NCI-H1417 treated with DMSO at 0.1 percent for 48 hours (cell line): Measurements from ENCODE around the gene CYB5R3.

Experiments used
- DNase-seq: peaks from one replicate; lab custom pipeline; 2025; lab: John Stamatoyannopoulos, UW

CYB5R3 gene

DNA sequence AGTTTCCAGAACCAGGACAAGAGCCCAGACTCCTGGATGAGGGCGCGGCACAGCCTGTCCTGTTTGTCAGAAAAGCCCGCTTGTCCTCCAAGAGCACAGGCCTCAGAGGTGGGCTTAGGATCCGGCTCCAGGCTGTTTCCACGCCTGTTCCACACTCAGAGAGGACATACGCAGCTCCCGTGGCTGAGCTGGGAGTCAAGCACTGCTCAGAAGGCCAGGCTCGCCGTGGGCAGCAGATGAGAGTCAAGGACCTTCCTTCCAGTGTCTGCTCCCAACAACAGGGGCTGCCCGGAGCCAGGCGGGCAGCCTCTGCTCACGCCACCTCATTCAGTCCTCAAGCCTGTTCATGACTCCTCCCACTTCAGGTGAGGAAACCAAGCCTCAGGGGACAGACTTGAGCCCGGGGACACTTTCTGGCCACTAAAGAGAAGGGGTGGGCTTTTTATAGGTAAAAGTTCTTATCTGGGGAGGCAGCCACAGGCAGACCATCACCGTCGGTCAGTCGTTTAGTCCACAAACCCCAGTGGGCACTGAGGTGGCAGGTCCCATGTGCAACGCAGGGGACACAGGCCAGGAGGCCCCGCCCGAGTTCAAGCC is 3.8 kb downstream of the CYB5R3 start:
- DNase-seq = no peak

DNA sequence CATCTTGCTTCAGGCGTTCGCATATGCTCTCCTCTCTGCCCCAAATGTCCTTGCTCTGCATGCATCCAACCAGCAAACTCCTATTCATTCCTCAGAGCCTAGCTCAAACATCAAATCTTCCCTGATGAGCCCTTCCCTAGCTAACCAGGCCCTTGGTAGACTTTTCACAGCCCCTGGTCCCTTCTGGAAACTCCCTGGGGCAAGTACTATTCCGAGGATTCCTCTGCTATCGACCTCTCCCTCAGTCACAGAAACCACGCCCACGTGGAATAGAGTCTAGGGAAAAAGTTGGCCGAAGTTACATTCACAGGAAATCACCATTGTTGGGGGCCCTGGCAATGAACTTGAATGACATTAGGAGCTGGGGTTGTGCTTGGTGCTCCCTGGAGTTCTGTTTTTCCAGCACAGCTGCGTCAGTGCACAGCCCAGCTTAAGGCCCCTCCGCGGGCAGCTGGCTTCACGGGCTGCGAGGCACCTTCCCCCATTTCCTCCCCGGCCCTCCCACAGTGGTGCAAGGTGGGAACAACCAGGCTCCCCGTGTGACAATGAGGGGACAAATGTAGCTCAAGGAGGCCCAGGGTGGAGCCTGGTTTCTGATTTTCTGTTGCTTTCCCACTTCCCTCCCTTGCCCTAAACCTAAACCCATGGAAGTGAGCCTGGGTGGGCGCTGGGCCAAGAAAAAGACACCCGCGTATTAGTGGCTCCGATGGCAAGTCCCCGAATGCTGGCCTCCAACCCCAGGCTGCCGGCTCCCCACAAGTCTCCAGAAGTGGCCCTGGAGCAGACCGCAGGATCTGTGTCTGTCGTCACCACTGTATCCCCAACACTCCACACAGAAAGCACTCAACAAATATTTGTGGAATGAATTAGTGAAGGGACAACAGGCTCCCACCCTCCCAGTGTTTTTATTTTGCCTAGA is 4.5 kb downstream of the CYB5R3 start:
- no peak for DNase-seq

DNA sequence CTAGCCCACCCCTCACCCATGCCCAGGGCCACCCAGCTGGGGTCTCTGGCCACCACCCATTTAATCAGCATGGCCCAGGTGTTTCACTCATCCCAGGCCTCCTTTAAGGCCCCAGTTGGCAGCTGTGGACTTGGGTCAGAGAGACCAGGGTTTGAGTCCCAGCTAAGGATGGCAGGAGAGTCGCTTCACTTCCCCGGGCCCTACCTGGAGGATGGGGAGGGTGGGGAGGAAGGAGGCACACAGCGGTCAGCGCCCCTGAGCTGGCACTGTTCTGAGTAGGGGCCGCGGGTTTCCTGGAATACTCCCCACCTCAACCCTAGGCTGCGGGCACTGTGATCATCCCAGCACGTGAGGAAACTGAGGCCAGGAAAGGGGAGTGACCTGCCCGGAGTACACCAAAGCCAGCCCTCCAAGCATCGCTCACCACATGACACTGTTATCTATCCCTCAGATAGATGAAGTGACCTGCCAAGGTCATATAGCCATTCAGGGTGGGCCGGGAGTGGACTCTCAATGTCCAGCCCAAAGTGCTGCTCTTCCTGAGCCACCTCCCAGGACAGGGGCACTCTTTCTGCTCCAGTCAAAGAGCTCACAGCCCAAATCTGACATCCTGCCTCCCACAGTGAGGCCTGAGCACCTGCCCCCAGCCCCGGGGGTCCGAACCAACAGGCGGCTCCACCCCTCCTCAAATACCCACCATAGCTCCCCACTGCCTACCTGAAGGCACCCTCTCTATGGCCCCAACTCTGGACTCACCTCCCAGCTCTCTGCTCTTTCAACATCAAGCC is 5.4 kb downstream of the CYB5R3 start:
- DNase-seq = no peak

DNA sequence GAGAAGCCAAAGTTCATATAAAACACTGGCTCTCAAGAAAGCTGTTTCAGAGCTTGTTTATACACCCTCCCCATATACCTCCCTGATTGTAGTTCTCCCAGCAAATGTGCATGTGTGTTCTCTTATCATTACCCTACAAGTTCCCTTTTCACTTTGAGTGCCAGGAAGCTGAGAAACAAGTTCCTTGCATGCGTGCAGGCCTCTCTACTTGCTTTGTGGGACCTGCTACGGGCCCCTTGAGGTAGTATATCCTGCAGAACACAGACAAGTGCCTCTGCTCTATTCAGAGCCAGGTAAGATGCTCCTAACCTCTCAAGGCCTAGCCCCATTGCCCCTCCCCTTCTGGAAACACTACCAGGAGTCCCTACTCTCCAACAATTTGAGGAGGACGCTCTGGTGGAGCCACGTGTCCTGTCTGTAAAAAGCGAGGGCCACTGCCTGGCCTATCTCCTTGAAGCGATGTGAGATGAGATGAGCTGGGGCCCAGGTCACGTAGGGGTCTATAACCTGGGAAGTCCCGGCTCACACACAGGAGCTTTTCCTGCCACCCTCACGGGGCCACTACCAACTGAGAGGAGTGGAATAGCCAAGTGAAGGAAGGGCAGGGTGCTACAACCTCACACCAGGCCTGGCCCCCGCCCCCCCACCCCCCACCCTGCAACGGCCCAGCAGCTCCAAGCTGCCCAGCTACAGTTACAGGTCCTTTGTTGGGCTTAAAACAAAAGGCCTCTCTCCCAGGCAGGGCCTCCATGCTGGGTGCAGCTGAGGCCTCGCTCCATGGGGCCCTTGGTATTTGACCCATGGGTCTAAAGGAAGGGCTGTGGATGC is 6.2 kb downstream of the CYB5R3 start:
- DNase-seq = no peak

DNA sequence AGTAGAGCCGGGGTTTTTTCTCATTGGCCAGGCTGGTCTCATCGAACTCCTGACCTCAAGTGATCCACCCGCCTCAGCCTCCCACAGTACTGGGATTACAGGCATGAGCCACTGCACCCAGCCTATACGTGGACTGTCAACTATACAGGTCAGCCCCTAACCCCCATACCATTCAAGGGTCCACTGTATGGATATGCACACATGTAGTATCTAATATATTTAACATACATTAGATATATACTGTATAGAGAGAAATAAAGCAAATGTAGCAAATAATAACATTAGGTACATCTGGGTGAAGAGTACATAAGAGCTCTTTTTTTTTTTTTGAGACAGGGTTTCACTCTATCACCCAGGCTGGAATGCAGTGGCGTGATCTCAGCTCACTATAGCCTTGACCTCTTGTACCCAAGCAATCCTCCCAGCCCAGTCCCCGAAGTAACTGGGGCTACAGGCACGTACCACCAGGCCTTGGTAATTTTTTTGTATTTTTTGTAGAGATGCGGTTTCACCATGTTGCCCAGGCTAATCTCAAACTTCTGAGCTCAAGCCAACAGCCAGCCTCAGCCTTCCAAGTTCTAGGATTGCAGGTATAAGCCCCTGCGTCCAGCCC is 7.3 kb downstream of the CYB5R3 start:
- DNase-seq = no peak

DNA sequence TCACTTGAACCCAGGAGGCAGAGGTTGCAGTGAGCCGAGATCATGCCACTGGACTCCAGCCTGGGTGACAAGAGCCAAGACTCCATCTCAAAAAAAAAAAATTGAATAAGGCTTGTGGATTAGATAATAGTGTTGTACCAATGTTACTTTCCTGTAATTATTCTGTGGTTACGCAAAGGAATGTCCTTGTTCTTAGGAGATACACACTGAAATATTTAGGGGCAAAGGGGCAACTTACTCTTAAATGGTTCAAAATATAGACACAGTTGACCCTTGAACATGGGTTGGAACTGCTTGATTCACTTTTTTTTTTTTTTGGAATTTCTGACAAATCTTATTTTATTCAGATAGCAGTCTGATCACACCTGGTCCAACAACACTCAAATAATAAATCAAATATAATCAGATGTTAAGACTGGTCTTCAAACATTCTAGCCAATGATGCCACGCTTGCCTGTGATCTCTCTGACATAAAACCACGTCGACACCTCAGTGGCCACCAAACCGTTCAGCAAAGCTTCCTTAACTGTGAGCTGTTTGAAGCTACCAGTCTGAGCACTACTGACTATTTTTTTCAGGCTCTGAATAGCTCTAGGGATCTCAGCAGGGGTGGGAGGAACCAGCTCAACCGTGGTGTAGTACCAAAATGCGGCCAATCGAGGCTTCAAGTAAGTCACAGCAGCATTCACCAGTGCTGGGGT is 9.5 kb downstream of the CYB5R3 start:
- DNase-seq = no peak

DNA sequence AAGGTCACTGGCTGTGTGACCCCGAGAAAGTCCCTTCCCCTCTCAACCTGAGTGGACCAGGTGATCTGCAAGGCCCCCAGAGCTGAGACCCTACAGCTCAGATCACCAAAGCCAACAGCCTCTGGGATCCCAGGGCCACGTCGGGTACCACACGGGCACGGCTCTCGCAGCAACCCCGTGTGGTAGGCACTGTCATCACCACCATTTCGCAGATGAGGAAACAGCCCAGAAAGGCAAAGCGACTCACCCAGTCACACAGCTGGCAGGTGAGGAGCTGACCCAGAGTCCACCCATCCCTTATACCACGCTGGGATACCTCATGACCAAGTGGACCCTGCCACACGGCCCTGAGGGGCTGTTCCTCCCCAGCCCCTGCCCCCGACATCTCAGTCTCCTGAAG is 11.6 kb downstream of the CYB5R3 start:
- no peak for DNase-seq

DNA sequence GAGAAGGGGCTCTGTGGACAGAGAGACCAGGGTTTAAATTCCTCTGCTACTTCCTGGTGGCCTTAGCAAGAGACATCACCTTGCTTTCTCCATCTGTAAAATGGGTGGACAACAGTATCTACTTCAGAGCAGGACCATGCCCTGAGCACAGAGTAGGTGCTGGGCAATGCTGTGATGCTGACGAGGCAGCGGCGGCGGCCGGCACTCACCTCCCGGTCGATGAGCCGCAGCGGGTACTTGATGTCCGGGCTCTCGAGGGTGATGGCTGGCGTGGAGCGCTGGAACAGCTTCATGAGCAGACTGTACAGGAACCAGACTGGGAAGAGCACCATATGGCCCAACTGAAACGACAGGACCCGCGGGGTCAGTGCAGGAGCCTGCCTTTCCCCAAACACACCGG is 12.7 kb downstream of the CYB5R3 start:
- no peak for DNase-seq

DNA sequence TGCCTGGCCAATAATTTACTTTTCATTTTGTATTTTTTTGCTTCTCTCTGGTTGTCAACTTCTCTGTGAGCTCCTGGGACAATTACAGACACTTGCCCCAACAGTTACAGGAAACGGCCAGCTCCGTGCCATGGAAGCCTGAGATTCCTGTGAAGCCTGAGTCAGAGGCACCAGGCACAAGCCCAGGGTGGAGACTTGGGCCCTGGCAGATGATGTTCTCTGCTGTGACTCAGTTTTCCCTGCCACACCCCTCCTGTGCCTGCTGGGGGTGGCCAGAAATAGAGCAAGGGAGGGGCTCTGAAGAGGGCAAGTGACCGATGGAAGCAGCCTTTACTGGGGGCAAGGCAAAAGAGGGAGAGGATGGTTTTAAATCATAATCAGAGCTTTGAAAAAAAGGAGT is 13.7 kb downstream of the CYB5R3 start:
- DNase-seq = no peak

DNA sequence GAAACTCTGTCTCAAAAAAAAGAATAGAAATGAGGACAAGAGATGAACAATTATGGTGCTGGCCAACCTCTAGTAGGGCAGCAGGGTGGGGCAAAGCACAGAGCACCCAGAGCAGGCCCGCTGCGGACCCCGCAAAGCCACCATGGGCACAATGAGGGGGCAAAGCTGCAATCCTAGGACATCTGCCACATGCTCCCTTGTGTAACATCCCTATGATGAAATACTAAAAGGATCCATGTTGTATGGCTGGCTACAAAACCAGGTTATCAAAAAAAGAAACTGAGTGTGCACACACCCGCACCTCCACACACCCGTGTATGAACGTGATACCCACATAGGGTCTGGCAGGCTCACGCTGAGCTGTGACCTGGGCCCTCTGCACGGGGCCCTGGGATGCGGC is 16.2 kb downstream of the CYB5R3 start:
- no peak for DNase-seq

DNA sequence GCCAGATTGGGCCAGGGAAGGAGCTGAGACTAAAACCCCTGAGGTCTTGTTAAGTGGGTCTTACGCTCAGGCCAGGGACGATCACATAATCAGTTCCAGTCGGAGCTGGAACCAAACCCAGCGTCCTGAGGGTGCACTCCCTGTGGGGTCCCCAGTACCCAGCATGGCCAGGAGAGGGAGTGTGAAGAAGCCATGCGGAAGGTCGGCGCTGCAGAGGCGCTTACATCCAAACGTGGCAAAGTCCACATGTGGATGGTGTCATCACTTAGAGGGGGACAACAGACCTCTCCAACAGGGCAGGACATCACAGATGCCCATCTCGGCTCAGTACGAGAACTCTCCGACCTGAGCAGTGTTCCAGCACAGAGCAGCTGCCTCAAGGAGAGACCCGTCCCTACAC is 17.1 kb downstream of the CYB5R3 start:
- no peak for DNase-seq

DNA sequence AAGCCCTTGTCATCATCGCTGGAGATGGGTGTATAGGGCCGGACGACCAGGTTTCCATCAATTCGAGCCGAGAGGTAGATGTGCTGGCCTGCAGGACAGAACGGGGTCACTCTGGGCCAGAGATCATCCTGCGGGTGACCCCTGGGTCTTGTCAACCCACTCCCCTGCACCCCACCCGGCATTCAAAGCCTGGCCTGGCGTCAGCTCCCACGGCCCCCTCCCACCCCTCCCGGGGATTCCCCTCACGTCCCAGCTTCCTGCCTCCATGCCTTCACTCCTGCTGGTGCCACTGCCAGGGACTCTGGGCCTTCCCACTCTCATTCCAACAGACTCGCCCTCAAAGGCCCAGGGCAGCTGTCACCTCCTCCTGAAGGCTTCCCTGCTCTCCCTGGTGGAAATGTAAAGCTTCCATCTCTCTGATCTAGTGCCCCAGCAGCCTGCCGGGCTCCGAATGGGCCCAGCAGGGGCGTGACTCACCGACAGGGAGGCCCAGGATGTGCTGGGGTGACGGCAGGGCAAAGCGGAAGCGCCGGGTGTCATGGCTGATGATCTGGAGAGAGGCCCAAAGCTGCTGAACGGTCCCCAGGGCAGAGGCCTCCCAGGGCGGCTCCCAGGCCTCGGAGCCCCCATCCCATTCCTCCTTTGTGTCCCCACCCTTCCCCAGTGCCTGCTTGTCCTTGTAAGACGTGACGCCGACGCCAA is 18.1 kb downstream of the CYB5R3 start:
- DNase-seq = no peak

DNA sequence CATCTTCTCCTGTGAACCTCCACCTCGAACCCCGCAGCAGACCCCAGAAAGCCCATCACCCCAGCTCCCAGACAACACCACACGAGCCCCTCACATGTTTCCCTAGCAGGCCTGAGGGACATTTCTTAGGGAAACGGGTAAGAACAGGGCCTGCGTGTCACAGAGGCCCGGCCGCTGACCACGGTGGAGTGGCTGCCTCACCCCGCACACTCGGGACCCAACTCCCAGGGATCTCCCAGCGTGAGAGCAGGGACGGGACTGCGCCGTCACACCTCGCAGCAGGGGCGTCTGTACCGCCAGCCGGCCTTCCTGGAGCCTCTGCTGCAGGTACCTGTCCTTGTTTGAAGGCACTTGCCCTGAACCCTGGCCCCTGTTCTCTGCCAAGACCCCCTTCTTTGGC is 19.0 kb downstream of the CYB5R3 start:
- DNase-seq = no peak

DNA sequence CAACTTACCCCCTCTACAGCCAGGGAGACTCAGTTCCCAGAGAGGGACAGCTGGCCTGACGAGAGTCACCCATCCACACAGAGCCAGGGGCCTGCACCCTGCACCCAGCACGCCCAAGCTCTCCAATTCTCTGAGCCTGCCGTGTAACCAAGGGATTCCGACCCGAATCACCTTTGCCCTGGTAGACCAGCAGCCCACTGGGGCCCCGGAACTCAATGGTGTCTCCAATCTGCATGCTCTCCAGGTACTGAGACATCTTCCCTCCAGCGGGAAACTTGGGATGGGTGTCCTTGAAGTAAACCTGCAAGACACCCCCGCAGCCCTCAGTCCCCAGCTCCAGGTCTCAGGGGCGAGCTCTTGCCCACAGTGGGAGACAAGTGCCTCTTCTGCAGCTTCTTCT is 21.2 kb downstream of the CYB5R3 start:
- no peak for DNase-seq

DNA sequence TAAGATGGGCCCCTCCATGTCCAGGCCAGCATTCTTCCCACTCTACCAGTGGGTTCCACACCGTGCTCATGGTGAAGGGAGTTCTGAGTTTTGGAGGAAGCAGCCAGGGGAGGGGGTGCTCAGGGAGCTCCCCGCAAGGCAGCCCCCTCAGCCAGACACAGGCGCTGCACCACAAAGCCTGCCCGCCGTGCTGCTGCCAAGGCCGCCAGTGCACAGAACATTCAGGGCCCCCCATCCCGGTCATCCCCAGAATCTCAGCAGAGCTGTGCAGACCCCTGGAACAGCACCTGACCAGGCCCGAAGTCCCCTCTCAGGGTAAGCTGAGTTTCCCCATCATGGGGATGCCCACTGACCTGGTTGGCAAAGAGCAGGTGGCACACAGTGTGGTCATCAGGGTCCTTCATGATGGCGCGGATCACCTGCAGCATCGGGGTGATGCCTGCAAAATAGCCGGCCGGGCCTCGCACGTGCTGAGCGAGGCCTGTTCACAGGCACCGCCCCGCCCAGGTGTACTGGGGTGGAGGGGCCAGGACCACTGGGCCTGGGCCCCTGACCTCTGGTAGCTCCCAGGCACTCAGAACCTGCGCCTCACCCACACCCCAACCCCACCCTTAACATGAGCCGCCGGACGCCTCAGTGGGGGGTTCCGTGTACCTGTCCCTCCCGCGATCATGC is 22.1 kb downstream of the CYB5R3 start:
- DNase-seq = no peak

DNA sequence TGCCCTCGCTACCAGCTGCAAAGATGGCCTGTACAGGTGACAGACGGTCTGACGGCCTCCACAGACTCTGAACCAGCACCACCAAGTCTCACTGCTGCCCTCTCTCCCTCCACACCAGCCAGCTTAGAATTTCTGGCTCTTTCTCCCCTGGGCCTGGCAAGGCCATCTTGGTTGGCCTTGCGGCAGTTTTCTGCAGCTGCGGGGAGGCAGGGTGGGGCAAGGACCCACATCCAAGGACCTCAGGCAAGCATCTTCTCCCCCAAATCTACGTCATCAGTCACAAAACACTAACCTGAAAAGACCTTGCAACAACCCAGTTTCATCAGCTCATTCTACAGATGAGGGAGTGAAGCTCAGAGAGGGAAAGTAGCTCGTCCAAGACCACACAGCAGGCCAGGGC is 22.8 kb downstream of the CYB5R3 start:
- no peak for DNase-seq

DNA sequence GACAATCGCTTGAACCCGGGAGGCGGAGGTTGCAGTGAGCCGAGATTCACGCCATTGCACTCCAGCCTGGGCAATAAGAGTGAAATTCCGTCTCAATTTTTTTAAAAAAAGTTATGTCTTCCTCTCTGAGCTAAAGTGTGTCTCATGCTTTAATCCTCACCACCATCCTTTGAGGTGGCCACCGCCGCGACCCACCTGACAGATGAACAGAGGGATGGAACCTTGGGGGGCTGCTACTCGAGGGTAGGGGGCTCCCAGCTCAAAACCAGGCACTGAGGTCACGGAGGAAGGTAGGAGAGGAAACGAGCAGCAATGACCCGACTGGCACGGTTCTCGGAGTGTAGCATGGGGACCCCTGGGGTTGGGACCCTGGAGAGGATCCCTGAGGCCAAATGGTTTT is 23.8 kb downstream of the CYB5R3 start:
- no peak for DNase-seq

DNA sequence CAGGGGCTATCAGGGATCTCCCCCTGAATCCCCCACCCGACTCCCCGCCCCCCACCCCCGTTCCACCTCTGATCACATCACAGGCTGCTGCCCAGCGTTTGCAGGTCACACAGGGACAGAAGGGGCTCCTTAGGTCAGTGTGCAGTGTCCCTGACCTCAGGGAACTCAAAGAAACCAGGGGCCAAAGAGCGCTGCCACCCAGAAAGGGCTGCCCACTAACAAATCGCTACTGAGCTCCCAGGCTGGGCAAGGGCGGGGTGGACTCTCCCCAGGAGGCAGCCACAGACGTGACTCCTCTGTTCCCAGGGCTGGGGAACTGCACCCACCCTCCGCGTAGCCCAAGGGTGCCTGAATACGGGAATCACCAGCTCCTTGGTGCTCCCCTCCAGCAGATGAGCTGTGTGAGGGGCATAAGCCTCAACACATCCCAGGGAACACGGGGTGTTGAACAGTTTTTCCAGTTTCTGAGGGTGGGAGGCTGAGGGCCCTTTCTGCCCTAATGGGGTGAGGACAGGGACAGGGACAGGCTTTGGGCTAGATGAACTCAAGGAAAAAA is 24.6 kb downstream of the CYB5R3 start:
- DNase-seq = no peak

DNA sequence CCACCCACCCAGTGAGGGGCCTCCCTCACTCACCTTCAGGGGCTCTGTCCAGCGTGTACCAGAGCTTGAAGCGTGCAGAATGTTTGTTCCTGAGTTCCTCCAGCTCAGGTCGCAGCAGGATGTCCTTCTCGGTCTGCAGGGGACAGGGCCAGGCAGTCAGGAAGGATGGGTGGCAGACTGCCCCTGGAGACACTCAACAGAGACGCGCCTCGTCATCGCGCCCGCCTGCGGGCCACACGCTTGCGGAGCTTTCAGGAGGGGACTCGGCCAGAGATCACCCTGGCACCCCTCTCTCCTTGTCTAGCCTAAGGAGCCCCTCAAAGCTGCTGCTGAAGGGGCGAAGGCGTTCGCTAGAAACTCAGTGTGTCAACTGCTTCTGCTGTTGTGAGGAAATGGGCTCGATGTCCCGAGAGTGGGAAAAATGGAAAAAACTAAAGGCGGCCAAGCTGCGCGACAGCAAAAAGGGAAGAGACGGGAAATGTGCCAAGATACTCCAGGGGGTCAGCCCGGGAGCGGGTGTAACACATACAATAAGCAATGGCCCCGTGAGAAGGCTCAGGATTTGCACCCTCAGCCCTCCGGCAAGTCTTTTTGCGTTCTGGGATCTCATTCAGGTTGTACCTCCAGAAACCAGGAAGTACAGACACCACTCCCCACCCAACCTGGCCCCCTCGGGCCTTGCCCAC is 25.3 kb downstream of the CYB5R3 start:
- DNase-seq = no peak
